ENCODE results near the gene HSBP1. TPM values are rescaled to one million over a fixed set of nuclear protein-coding genes. Genes with fewer than 3 reads are reported as not detected.

Gene HSBP1
- total and polyA plus RNA-seq, 2 of the 8 experiments (the other 6 are each of a cell fraction or from before 2014, with no cell fraction given) = 78.4 to 219 TPM

- no peak for FAIRE-seq
- H3K9ac ChIP-seq (replicated peaks in 1 of 4; ENCODE audit: extremely low read depth in 1 of 4, low read depth in 3 of 4, low read length in 3 of 4) = no peak overlapping the region
These were observed 35.0 kb upstream of the HSBP1 start for GRCh38 chr16:83772806-83773205.

More at GRCh38 chr16:83772806-83773205, 35.0 kb upstream of the HSBP1 start:
- DNase-seq (ENCODE audit: low read depth in 1 of 2, low spot score in 2 of 2) = no peak
- Histone ChIP-seq H3K18ac (ENCODE audit: extremely low read depth, low read length) (no peak overlapping the region), H3K4me3 (ENCODE audit: extremely low read depth in 1 of 4, insufficient read depth in 2 of 4, low read depth in 3 of 4, low read length in 4 of 4) (no peak overlapping the region), H3K4me1 (replicated peaks in 1 of 4; ENCODE audit: control insufficient read depth in 3 of 4, insufficient read depth in 4 of 4, low read length in 3 of 4) (peaks cover 2 to 11% (median 7%) of the 10 kb centered on the region in 4 experiments; a peak in 6 of 7 replicates), H4K20me1 (replicated peaks in 1 of 2; ENCODE audit: control insufficient read depth in 1 of 2, insufficient read depth in 2 of 2, low read length in 2 of 2) (no peaks in the 10 kb centered on the region), H3K4me2 (ENCODE audit: insufficient read depth in 1 of 2, low read depth in 2 of 2, low read length in 2 of 2) (no peak overlapping the region), H2BK15ac (ENCODE audit: low read length) (no peak overlapping the region), H3K4ac (replicated peaks; ENCODE audit: insufficient read length, low read depth, low read length) (no peak overlapping the region), H2AFZ (ENCODE audit: low read length) (no peak overlapping the region; the same call in 1 of the 2 replicates), H2BK12ac (ENCODE audit: low read depth, low read length) (peak overlapping the region; percentile 50; the same call in 1 of the 2 replicates), H2BK20ac (ENCODE audit: low read length) (peak overlapping the region; percentile 82; the same call in 1 of the 2 replicates), H3K14ac (ENCODE audit: insufficient read length) (no peak overlapping the region), H3K79me1 (ENCODE audit: low read depth, low read length) (no peaks in the 10 kb centered on the region), H3K27ac (ENCODE audit: low read depth, low read length) (no peak overlapping the region), H4K91ac (replicated peaks; ENCODE audit: insufficient read length, low read length) (no peak overlapping the region), H3K9me3 (ENCODE audit: insufficient read depth in 2 of 2, low read depth in 1 of 2, low read length in 1 of 2) (no peaks in the 10 kb centered on the region), H2BK5ac (ENCODE audit: low read depth, low read length) (no peak overlapping the region), H3K36me3 (ENCODE audit: control insufficient read depth in 2 of 4, insufficient read depth in 4 of 4, low read length in 3 of 4) (no peaks in the 10 kb centered on the region), H3K56ac (replicated peaks; ENCODE audit: insufficient read length, low read depth, low read length) (no peak overlapping the region), H4K5ac (ENCODE audit: insufficient read length, low read depth, low read length) (no peak overlapping the region), H3K79me2 (ENCODE audit: control insufficient read depth in 1 of 2, insufficient read depth in 2 of 2, low read length in 2 of 2) (no peaks in the 10 kb centered on the region), H3K23me2 (ENCODE audit: low read depth, low read length) (no peaks in the 10 kb centered on the region), H2BK120ac (replicated peaks; ENCODE audit: low read depth, low read length) (no peak overlapping the region), H2AK5ac (ENCODE audit: low read depth, low read length) (no peak overlapping the region), H3K23ac (ENCODE audit: insufficient read length) (no peak overlapping the region), H4K8ac (ENCODE audit: extremely low read depth, insufficient read depth, low read length) (no peak overlapping the region), H3K27me3 (replicated peaks in 1 of 4; ENCODE audit: control insufficient read depth in 3 of 4, extremely low read depth in 1 of 4, insufficient read depth in 3 of 4, low read length in 3 of 4) (no peaks in the 10 kb centered on the region)
- POLR2A ChIA-PET (ENCODE audit: partially characterized antibody) = no interaction called here
- CTCF ChIA-PET (ENCODE audit: partially characterized antibody) = no interaction called here
- TF ChIP-seq EP300 (IDR thresholded peaks at IDR 0.05; ENCODE audit: borderline replicate concordance in 1 of 2, low read depth in 2 of 2, low read length in 2 of 2) = no peak
- no peak for TF ChIP-seq CBX5 (IDR thresholded peaks at IDR 0.05; ENCODE audit: low read depth, low read length)
- no peak for TF ChIP-seq ASH2L (IDR thresholded peaks at IDR 0.05; ENCODE audit: low read length)
- 86% methylated on average over 1 of the region's 1 CpG; no CpG with 5 or more reads in 1 of the 2 experiments for WGBS, 2 experiments (ENCODE audit: extremely low coverage in 1 of 2, insufficient coverage in 1 of 2, insufficient read length in 1 of 2, insufficient replicate concordance in 2 of 2, low coverage in 1 of 2, low lambda C conversion rate in 2 of 2, missing lambda C conversion rate in 1 of 2)

Data from H1 (cell line).